ENCODE data around the gene MCM5.
"Not testable (repeated sequence)": the region's sequence is repeated elsewhere in the genome, so short reads cannot be mapped to it uniquely, and the experiment has no call there.

The MCM5 gene

GRCh38 chr22:35363566-35364086, 36.3 kb upstream of the MCM5 start:
- Histone ChIP-seq H3K36me3 (ENCODE audit: control insufficient read depth in 5 of 5, insufficient read depth in 5 of 5, low read length in 5 of 5) (no peaks in the 10 kb centered on the region), H3K4me3 (ENCODE audit: low read depth in 1 of 5, low read length in 5 of 5) (no peak overlapping the region), H3K27me3 (ENCODE audit: control insufficient read depth in 5 of 5, insufficient read depth in 4 of 5, low read length in 5 of 5) (no peaks in the 10 kb centered on the region), H3K9me3 (ENCODE audit: control insufficient read depth in 5 of 5, low read length in 5 of 5) (no peaks in the 10 kb centered on the region), H3K27ac (ENCODE audit: low read depth, low read length) (no peak overlapping the region), H3K9ac (ENCODE audit: low read length in 5 of 5) (no peak overlapping the region), H3K4me1 (ENCODE audit: control insufficient read depth in 5 of 5, insufficient read depth in 5 of 5, low read length in 5 of 5) (peaks cover 0 to 17% (median 0%) of the 10 kb centered on the region in 5 donors)

GRCh38 chr22:35364230-35364629, 35.7 kb upstream of the MCM5 start:
- not testable (repeated sequence) for H3K36me3 ChIP-seq (ENCODE audit: control insufficient read depth in 5 of 5, insufficient read depth in 5 of 5, low read length in 5 of 5); H3K9me3 ChIP-seq (ENCODE audit: control insufficient read depth in 5 of 5, low read length in 5 of 5); H3K27ac ChIP-seq (ENCODE audit: low read depth, low read length); H3K27me3 ChIP-seq (ENCODE audit: control insufficient read depth in 5 of 5, insufficient read depth in 4 of 5, low read length in 5 of 5); H3K9ac ChIP-seq (ENCODE audit: low read length in 5 of 5); H3K4me3 ChIP-seq (ENCODE audit: low read depth in 1 of 5, low read length in 5 of 5)
- peaks cover 0 to 17% (median 0%) of the 10 kb centered on the region in 5 donors for H3K4me1 ChIP-seq (ENCODE audit: control insufficient read depth in 5 of 5, insufficient read depth in 5 of 5, low read length in 5 of 5)

GRCh38 chr22:35367331-35367886, 32.5 kb upstream of the MCM5 start:
- Histone ChIP-seq H3K4me3 (ENCODE audit: low read depth in 1 of 5, low read length in 5 of 5) (no peak overlapping the region), H3K9me3 (ENCODE audit: control insufficient read depth in 5 of 5, low read length in 5 of 5) (no peaks in the 10 kb centered on the region), H3K4me1 (ENCODE audit: control insufficient read depth in 5 of 5, insufficient read depth in 5 of 5, low read length in 5 of 5) (peaks cover 2 to 25% (median 12%) of the 10 kb centered on the region in 5 donors), H3K27ac (ENCODE audit: low read depth, low read length) (no peak overlapping the region), H3K27me3 (ENCODE audit: control insufficient read depth in 5 of 5, insufficient read depth in 4 of 5, low read length in 5 of 5) (no peaks in the 10 kb centered on the region), H3K36me3 (ENCODE audit: control insufficient read depth in 5 of 5, insufficient read depth in 5 of 5, low read length in 5 of 5) (no peaks in the 10 kb centered on the region), H3K9ac (ENCODE audit: low read length in 5 of 5) (no peak overlapping the region)

GRCh38 chr22:35368386-35368785, 31.6 kb upstream of the MCM5 start:
- Histone ChIP-seq H3K9ac (ENCODE audit: low read length in 5 of 5) (no peak overlapping the region), H3K36me3 (ENCODE audit: control insufficient read depth in 5 of 5, insufficient read depth in 5 of 5, low read length in 5 of 5) (no peaks in the 10 kb centered on the region), H3K9me3 (ENCODE audit: control insufficient read depth in 5 of 5, low read length in 5 of 5) (no peaks in the 10 kb centered on the region), H3K27me3 (ENCODE audit: control insufficient read depth in 5 of 5, insufficient read depth in 4 of 5, low read length in 5 of 5) (no peaks in the 10 kb centered on the region), H3K4me3 (ENCODE audit: low read depth in 1 of 5, low read length in 5 of 5) (no peak overlapping the region), H3K27ac (ENCODE audit: low read depth, low read length) (no peak overlapping the region), H3K4me1 (ENCODE audit: control insufficient read depth in 5 of 5, insufficient read depth in 5 of 5, low read length in 5 of 5) (peaks cover 2 to 24% (median 12%) of the 10 kb centered on the region in 5 donors)

GRCh38 chr22:35369996-35370395, 29.9 kb upstream of the MCM5 start:
- Histone ChIP-seq H3K4me3 (ENCODE audit: low read depth in 1 of 5, low read length in 5 of 5) (no peak overlapping the region), H3K9ac (ENCODE audit: low read length in 5 of 5) (no peak overlapping the region), H3K4me1 (ENCODE audit: control insufficient read depth in 5 of 5, insufficient read depth in 5 of 5, low read length in 5 of 5) (peaks cover 2 to 19% (median 9%) of the 10 kb centered on the region in 5 donors), H3K27me3 (ENCODE audit: control insufficient read depth in 5 of 5, insufficient read depth in 4 of 5, low read length in 5 of 5) (no peaks in the 10 kb centered on the region), H3K9me3 (ENCODE audit: control insufficient read depth in 5 of 5, low read length in 5 of 5) (no peaks in the 10 kb centered on the region), H3K27ac (ENCODE audit: low read depth, low read length) (peak overlapping the region; percentile 5), H3K36me3 (ENCODE audit: control insufficient read depth in 5 of 5, insufficient read depth in 5 of 5, low read length in 5 of 5) (no peaks in the 10 kb centered on the region)

- Histone ChIP-seq H3K36me3 (ENCODE audit: control insufficient read depth in 5 of 5, insufficient read depth in 5 of 5, low read length in 5 of 5) (no peaks in the 10 kb centered on the region), H3K4me1 (ENCODE audit: control insufficient read depth in 5 of 5, insufficient read depth in 5 of 5, low read length in 5 of 5) (peaks cover 10 to 46% (median 45%) of the 10 kb centered on the region in 5 donors), H3K9ac (ENCODE audit: low read length in 5 of 5) (no peak overlapping the region), H3K9me3 (ENCODE audit: control insufficient read depth in 5 of 5, low read length in 5 of 5) (peaks cover 0 to 2% (median 0%) of the 10 kb centered on the region in 5 donors), H3K27ac (ENCODE audit: low read depth, low read length) (peak overlapping the region; percentile 99), H3K27me3 (ENCODE audit: control insufficient read depth in 5 of 5, insufficient read depth in 4 of 5, low read length in 5 of 5) (peaks cover 0 to 3% (median 0%) of the 10 kb centered on the region in 5 donors), H3K4me3 (ENCODE audit: low read depth in 1 of 5, low read length in 5 of 5) (no peak overlapping the region)
Observed at GRCh38 chr22:35373781-35374180, 26.2 kb upstream of the MCM5 start.

- H3K4me1 ChIP-seq (ENCODE audit: control insufficient read depth in 5 of 5, insufficient read depth in 5 of 5, low read length in 5 of 5) = peaks cover 10 to 56% (median 53%) of the 10 kb centered on the region in 5 donors
- peaks cover 0 to 2% (median 0%) of the 10 kb centered on the region in 5 donors for H3K9me3 ChIP-seq (ENCODE audit: control insufficient read depth in 5 of 5, low read length in 5 of 5)
- H3K36me3 ChIP-seq (ENCODE audit: control insufficient read depth in 5 of 5, insufficient read depth in 5 of 5, low read length in 5 of 5) = no peaks in the 10 kb centered on the region
- H3K4me3 ChIP-seq (ENCODE audit: low read depth in 1 of 5, low read length in 5 of 5) = no peak overlapping the region
- peaks cover 0 to 3% (median 0%) of the 10 kb centered on the region in 5 donors for H3K27me3 ChIP-seq (ENCODE audit: control insufficient read depth in 5 of 5, insufficient read depth in 4 of 5, low read length in 5 of 5)
- H3K27ac ChIP-seq (ENCODE audit: low read depth, low read length) = peak overlapping the region; percentile 99
- H3K9ac ChIP-seq (ENCODE audit: low read length in 5 of 5) = no peak overlapping the region
Observed at GRCh38 chr22:35375031-35375430, 24.9 kb upstream of the MCM5 start.

GRCh38 chr22:35375526-35375925, 24.4 kb upstream of the MCM5 start:
- peaks cover 0 to 2% (median 0%) of the 10 kb centered on the region in 5 donors for H3K9me3 ChIP-seq (ENCODE audit: control insufficient read depth in 5 of 5, low read length in 5 of 5)
- peaks cover 11 to 61% (median 58%) of the 10 kb centered on the region in 5 donors for H3K4me1 ChIP-seq (ENCODE audit: control insufficient read depth in 5 of 5, insufficient read depth in 5 of 5, low read length in 5 of 5)
- no peak overlapping the region for H3K9ac ChIP-seq (ENCODE audit: low read length in 5 of 5)
- peak overlapping the region; percentile 99 for H3K27ac ChIP-seq (ENCODE audit: low read depth, low read length)
- H3K27me3 ChIP-seq (ENCODE audit: control insufficient read depth in 5 of 5, insufficient read depth in 4 of 5, low read length in 5 of 5) = peaks cover 0 to 3% (median 0%) of the 10 kb centered on the region in 5 donors
- H3K36me3 ChIP-seq (ENCODE audit: control insufficient read depth in 5 of 5, insufficient read depth in 5 of 5, low read length in 5 of 5) = no peaks in the 10 kb centered on the region
- no peak overlapping the region for H3K4me3 ChIP-seq (ENCODE audit: low read depth in 1 of 5, low read length in 5 of 5)

- H3K27ac ChIP-seq (ENCODE audit: low read depth, low read length) = peak overlapping the region; percentile 99
- peak overlapping the region in 2 of 5 donors; percentile 4 to 26 for H3K4me3 ChIP-seq (ENCODE audit: low read depth in 1 of 5, low read length in 5 of 5)
- H3K27me3 ChIP-seq (ENCODE audit: control insufficient read depth in 5 of 5, insufficient read depth in 4 of 5, low read length in 5 of 5) = peaks cover 0 to 3% (median 0%) of the 10 kb centered on the region in 5 donors
- H3K4me1 ChIP-seq (ENCODE audit: control insufficient read depth in 5 of 5, insufficient read depth in 5 of 5, low read length in 5 of 5) = peaks cover 11 to 73% (median 69%) of the 10 kb centered on the region in 5 donors
- H3K9me3 ChIP-seq (ENCODE audit: control insufficient read depth in 5 of 5, low read length in 5 of 5) = peaks cover 0 to 2% (median 0%) of the 10 kb centered on the region in 5 donors
- peak overlapping the region; percentile 47 to 60 (median 57) for H3K9ac ChIP-seq (ENCODE audit: low read length in 5 of 5)
- H3K36me3 ChIP-seq (ENCODE audit: control insufficient read depth in 5 of 5, insufficient read depth in 5 of 5, low read length in 5 of 5) = no peaks in the 10 kb centered on the region
Observed at GRCh38 chr22:35376728-35377472, 23.0 kb upstream of the MCM5 start.

- peaks cover 0 to 2% (median 0%) of the 10 kb centered on the region in 5 donors for H3K9me3 ChIP-seq (ENCODE audit: control insufficient read depth in 5 of 5, low read length in 5 of 5)
- H3K4me1 ChIP-seq (ENCODE audit: control insufficient read depth in 5 of 5, insufficient read depth in 5 of 5, low read length in 5 of 5) = peaks cover 11 to 75% (median 67%) of the 10 kb centered on the region in 5 donors
- H3K27ac ChIP-seq (ENCODE audit: low read depth, low read length) = peak overlapping the region; percentile 99
- no peaks in the 10 kb centered on the region for H3K36me3 ChIP-seq (ENCODE audit: control insufficient read depth in 5 of 5, insufficient read depth in 5 of 5, low read length in 5 of 5)
- peaks cover 0 to 3% (median 0%) of the 10 kb centered on the region in 5 donors for H3K27me3 ChIP-seq (ENCODE audit: control insufficient read depth in 5 of 5, insufficient read depth in 4 of 5, low read length in 5 of 5)
- H3K4me3 ChIP-seq (ENCODE audit: low read depth in 1 of 5, low read length in 5 of 5) = no peak overlapping the region
- H3K9ac ChIP-seq (ENCODE audit: low read length in 5 of 5) = peak overlapping the region; percentile 17 to 62 (median 60)
Observed at GRCh38 chr22:35377735-35378134, 22.2 kb upstream of the MCM5 start.

All from subcutaneous abdominal adipose tissue (tissue), 5 donors.